HepG2 (cell line): Measurements from ENCODE around the gene ACAN. TPM values are rescaled to one million over a fixed set of nuclear protein-coding genes. Genes with fewer than 3 reads are reported as not detected.
"Not testable (repeated sequence)": the region's sequence is repeated elsewhere in the genome, so short reads cannot be mapped to it uniquely, and the experiment has no call there.

ENCODE experiments used
- ATAC-seq: fragments of 200-7000 bp; cut with Tn5 transposase; 3 replicates; pipeline ENCODE4 v1.9.1; 2020; ENCODE audit warnings: mild to moderate bottlenecking, moderate library complexity
- BruUV-seq: library from RNA; stranded (reverse); fragments of 400-500 nt; replicated peaks from 2 replicates; lab custom pipeline; 2021; lab: Mats Ljungman, UMichigan
- CTCF ChIA-PET: fragments of 300-600 bp; formaldehyde crosslinking; extraction: SDS; loops from one replicate; lab custom pipeline; 2021; ENCODE audit warnings: low total read pairs, inconsistent platforms, low intra/inter-chr PET ratio; lab: Yijun Ruan, JAX
- POLR2A ChIA-PET: fragments of 350-600 bp; sonication (Branson Sonifier 250); formaldehyde crosslinking; loops from one replicate; lab custom pipeline; 2020; ENCODE audit warnings: antibody characterized with exemption, inconsistent platforms; lab: Yijun Ruan, JAX
- DNase-seq: peaks from one replicate; pipeline ENCODE4 v3.0.0-alpha.2; 2015; ENCODE audit warnings: low spot score
- FAIRE-seq: peaks from 3 replicates; lab custom pipeline; 2011; peaks lifted over from hg19 to GRCh38; lab: Jason Lieb, UNC
- H2AFZ ChIP-seq: one replicate; pipeline ENCODE4 v1.6.1; 2011; ENCODE audit warnings: low read length, inconsistent platforms
- H3K27ac ChIP-seq: fragments of 300-600 bp; 3 replicates; pipeline ENCODE4 v1.8.0; 2011; ENCODE audit warnings: mixed run types, mild to moderate bottlenecking, mixed read lengths, low read length, inconsistent platforms; ENCODE audit not compliant: insufficient read depth; ENCODE audit errors: extremely low read length
- H3K27me3 ChIP-seq, 2 experiments: fragments of 200-600 bp in 1 of 2; 2 replicates in 1 of 2; 3 replicates in 1 of 2; pipeline versions ENCODE4 v1.6.0 to v1.8.0; 2011; ENCODE audit warnings: low read length in 2 of 2, mild to moderate bottlenecking in 2 of 2, moderate library complexity in 2 of 2, inconsistent platforms in 1 of 2; ENCODE audit not compliant: insufficient read depth in 2 of 2, control insufficient read depth in 1 of 2
- H3K36me3 ChIP-seq, 2 experiments: fragments of 200-600 bp in 1 of 2; replicated peaks in 1 of 2; 2 replicates in 1 of 2; 3 replicates in 1 of 2; pipeline versions ENCODE4 v1.5.1 to v1.8.0; 2011; ENCODE audit warnings: low read length in 2 of 2, inconsistent platforms in 1 of 2; ENCODE audit not compliant: insufficient read depth in 2 of 2, control insufficient read depth in 1 of 2
- H3K4me1 ChIP-seq: 2 replicates; pipeline ENCODE4 v1.5.1; 2012; ENCODE audit warnings: low read length, inconsistent platforms; ENCODE audit not compliant: insufficient read depth
- H3K4me2 ChIP-seq: 2 replicates; pipeline ENCODE4 v1.6.0; 2011; ENCODE audit warnings: low read depth, low read length, inconsistent platforms
- H3K4me3 ChIP-seq, 3 experiments: fragments of 200-600 bp in 1 of 3; sonication (generic), shearing (Covaris generic) in 1 of 3; replicated peaks in 1 of 3; 2 replicates each; pipeline ENCODE4 v1.5.1; 2011 to 2016; ENCODE audit warnings: low read length in 3 of 3, inconsistent platforms in 2 of 3, low read depth in 2 of 3, mild to moderate bottlenecking in 2 of 3, control low read depth in 1 of 3, mixed read lengths in 1 of 3; ENCODE audit not compliant: insufficient read depth in 1 of 3
- H3K79me2 ChIP-seq: one replicate; pipeline ENCODE4 v1.6.1; 2011; ENCODE audit warnings: low read length, inconsistent platforms; ENCODE audit not compliant: insufficient read depth
- H3K9ac ChIP-seq: 2 replicates; pipeline ENCODE4 v1.6.0; 2011; ENCODE audit warnings: mild to moderate bottlenecking, low read depth, low read length, inconsistent platforms; ENCODE audit not compliant: insufficient read depth
- H3K9me3 ChIP-seq: 2 replicates; pipeline ENCODE4 v1.5.1; 2012; ENCODE audit warnings: mild to moderate bottlenecking, low read length
- H4K20me1 ChIP-seq: 2 replicates; pipeline ENCODE4 v1.6.0; 2011; ENCODE audit warnings: inconsistent platforms, mild to moderate bottlenecking, low read length, moderate library complexity; ENCODE audit not compliant: insufficient read depth
- AGO1 ChIP-seq: fragments of 200-400 bp; formaldehyde crosslinking; IDR thresholded peaks from 2 replicates; pipeline ENCODE4 v1.6.1; 2017; ENCODE audit warnings: mild to moderate bottlenecking, low read depth, low read length, moderate library complexity; ENCODE audit not compliant: poor library complexity, severe bottlenecking
- MBNL3 ChIP-seq: fragments of 250-450 bp; sonication (Bioruptor Pico); conservative IDR thresholded peaks from 2 replicates; pipeline ENCODE4 v1.8.0; 2022; ENCODE audit warnings: mild to moderate bottlenecking, inconsistent platforms
- WGBS: methylation state at CpG from one replicate; pipeline ENCODE4 v1.1.6; 2017; ENCODE audit warnings: low lambda C conversion rate; 5-methylcytosine and 5-hydroxymethylcytosine counted together
- in situ Hi-C: cut with HindIII; loops from 2 replicates; pipeline ENCODE4 v1.10.0; 2017; ENCODE audit warnings: low pct_unique_long_range_greater_than_20kb; ENCODE audit not compliant: extremely low pct_ligation_motif_present
- intact Hi-C: fragments of 100-400 bp; cut with micrococcal nuclease; formaldehyde crosslinking; loops from one replicate; pipeline ENCODE4 v1.10.0; 2022; ENCODE audit not compliant: unreplicated experiment
- polyA plus RNA-seq, 8 experiments: library from polyadenylated mRNA; depleted of rRNA in 3 of 8; stranded (reverse) in 7 of 8; unstranded in 1 of 8; fragments of >200 nt; fragmentation: Illumina TruSeq in 4 of 8; extraction: Trizol in 4 of 8; gene quantifications; 2 replicates each; pipeline versions ENCODE4 v1.2.1 to v1.2.3, GENCODE V29; 2011 to 2016; ENCODE audit warnings: low read depth in 4 of 8, missing spikeins in 1 of 8, mixed read lengths in 1 of 8; ENCODE audit not compliant: insufficient read depth in 1 of 8
- total RNA-seq, 5 experiments: library from RNA; depleted of rRNA; stranded (reverse); fragments of >200 nt; fragmentation: Illumina TruSeq; extraction: Trizol; gene quantifications; 2 replicates each; pipeline ENCODE4 v1.2.3, GENCODE V29; 2016; ENCODE audit warnings: low read depth in 1 of 5
- TF ChIP-seq, protein P1 (sequence below): sonication (generic); formaldehyde crosslinking; IDR thresholded peaks from 2 replicates; pipeline ENCODE4 v1.5.0; 2020; ENCODE audit warnings: missing genetic modification reagents
- TF ChIP-seq, protein P2 (sequence below): sonication (generic); formaldehyde crosslinking; IDR thresholded peaks from 2 replicates; pipeline ENCODE4 v1.4.0; 2020; ENCODE audit warnings: mild to moderate bottlenecking, missing genetic modification reagents

ACAN gene
- total and polyA plus RNA-seq, 2 of the 13 experiments (the other 11 are each of a cell fraction or from before 2014, with no cell fraction given), result not detected

DNA sequence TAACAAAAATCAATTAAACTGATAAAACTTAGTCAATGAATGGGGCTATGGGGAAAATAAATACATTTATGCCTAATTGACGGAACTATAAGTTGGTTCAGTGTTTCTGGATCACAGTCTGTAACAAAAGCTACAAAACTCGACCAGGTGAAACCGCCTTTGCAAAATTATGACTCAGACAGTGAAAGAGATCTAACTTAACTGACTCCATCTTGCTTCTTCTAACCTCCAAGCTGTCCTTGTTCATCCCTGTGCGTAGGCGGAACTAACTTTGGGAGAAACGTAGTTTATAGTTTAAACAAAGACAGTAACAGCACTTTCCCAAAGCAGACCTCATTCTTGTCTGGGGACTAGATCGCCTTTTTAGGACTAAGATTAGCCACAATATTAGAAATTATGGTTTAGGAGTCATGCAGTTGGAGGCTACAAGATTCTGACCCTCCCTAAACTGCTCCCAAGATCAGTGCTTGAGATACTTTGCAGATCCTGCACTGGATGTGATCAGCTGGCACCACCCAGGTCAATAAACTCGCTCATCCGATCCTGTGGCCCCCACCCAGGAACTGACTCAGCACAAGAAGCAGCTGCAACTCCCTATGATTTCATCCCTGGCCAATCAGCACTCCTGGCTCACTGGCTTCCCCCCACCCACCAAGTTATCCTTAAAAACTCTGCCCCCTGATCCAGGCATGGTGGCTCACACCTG is 117.1 kb downstream of the ACAN start (continued):
- TF ChIP-seq, protein P1, sequence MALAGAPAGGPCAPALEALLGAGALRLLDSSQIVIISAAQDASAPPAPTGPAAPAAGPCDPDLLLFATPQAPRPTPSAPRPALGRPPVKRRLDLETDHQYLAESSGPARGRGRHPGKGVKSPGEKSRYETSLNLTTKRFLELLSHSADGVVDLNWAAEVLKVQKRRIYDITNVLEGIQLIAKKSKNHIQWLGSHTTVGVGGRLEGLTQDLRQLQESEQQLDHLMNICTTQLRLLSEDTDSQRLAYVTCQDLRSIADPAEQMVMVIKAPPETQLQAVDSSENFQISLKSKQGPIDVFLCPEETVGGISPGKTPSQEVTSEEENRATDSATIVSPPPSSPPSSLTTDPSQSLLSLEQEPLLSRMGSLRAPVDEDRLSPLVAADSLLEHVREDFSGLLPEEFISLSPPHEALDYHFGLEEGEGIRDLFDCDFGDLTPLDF, result no peak
- TF ChIP-seq, protein P2, sequence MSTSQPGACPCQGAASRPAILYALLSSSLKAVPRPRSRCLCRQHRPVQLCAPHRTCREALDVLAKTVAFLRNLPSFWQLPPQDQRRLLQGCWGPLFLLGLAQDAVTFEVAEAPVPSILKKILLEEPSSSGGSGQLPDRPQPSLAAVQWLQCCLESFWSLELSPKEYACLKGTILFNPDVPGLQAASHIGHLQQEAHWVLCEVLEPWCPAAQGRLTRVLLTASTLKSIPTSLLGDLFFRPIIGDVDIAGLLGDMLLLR, result no peak
- no peak for TF ChIP-seq AGO1
- no peak for TF ChIP-seq MBNL3 (CRISPR knock-in tag)
- TF ChIP-seq, all 625 proteins: peak for 0

- H3K27me3 ChIP-seq, H3K4me3 ChIP-seq, H3K27ac ChIP-seq, H4K20me1 ChIP-seq, H3K36me3 ChIP-seq, FAIRE-seq, BruUV-seq, DNase-seq, POLR2A ChIA-PET, H3K79me2 ChIP-seq, H3K9me3 ChIP-seq, in situ Hi-C loops, intact Hi-C loops, H3K4me1 ChIP-seq, ATAC-seq, H2AFZ ChIP-seq, H3K9ac ChIP-seq, H3K4me2 ChIP-seq, CTCF ChIA-PET: not testable (repeated sequence)
- whole genome bisulfite sequencing, result 54% methylated on average over 11 of the region's 12 CpGs
Measured at GRCh38 chr15:88920892-88921435, 117.7 kb downstream of the ACAN start.

Other genes with a start within 250 kb of the ACAN start
- 115 and 118 TPM in 2 replicates for gene AEN, start 182.1 kb upstream of the ACAN start, total RNA-seq (2016; rRNA removed; fragmentation: Illumina TruSeq; extraction: Trizol)
- gene AEN, start 182.1 kb upstream of the ACAN start, polyA plus RNA-seq (2011; rRNA removed), result 51.3 and 55.2 TPM in 2 replicates
- 6.3 and 10.5 TPM in 2 replicates for gene ISG20, start 164.4 kb upstream of the ACAN start, total RNA-seq (2016; rRNA removed; fragmentation: Illumina TruSeq; extraction: Trizol)
- 31.5 and 50.8 TPM in 2 replicates for gene ISG20, start 164.4 kb upstream of the ACAN start, polyA plus RNA-seq (2011; rRNA removed)
- not detected in 2 replicates for gene HAPLN3, start 92.1 kb downstream of the ACAN start, total RNA-seq (2016; rRNA removed; fragmentation: Illumina TruSeq; extraction: Trizol)
- 0.07 and 0.09 TPM in 2 replicates for gene HAPLN3, start 92.1 kb downstream of the ACAN start, polyA plus RNA-seq (2011; rRNA removed)
- 0.87 and 3.4 TPM in 2 replicates for gene MFGE8, start 109.9 kb downstream of the ACAN start, total RNA-seq (2016; rRNA removed; fragmentation: Illumina TruSeq; extraction: Trizol)
- 22.1 and 24.8 TPM in 2 replicates for gene MFGE8, start 109.9 kb downstream of the ACAN start, polyA plus RNA-seq (2011; rRNA removed)